Measurements from ENCODE around the gene ATXN1. TPM values are rescaled to one million over a fixed set of nuclear protein-coding genes. Genes with fewer than 3 reads are reported as not detected.

The ATXN1 gene
- total RNA-seq, 1 donor = 48.5 TPM

DNA sequence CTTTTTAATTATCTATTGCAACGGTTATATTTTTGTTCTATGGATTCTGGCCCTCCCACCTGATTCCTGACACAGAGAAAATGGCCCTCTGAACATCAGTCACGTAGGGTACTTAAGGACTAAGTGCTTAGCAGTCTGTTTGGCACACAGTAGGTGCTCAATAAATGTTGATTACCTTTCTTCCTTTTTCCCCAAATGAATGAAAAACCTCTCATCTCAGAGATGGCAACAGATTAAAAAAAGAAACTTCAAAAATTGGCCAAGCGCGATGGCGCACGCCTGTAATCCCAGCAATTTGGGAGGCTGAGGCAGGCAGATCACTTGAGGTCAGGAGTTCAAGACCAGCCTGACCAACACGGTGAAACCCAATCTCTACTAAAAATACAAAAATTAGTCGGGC, 31.5 kb downstream of the ATXN1 start:
- Histone ChIP-seq H3K79me2 (ENCODE audit: insufficient read depth, low read length) (peaks cover 42% of the 10 kb centered on the region), H3K4me2 (ENCODE audit: insufficient read depth, low read length) (peak overlapping the region; percentile 78), H3K4me1 (ENCODE audit: insufficient read depth, low read length) (peaks cover 43% of the 10 kb centered on the region)

DNA sequence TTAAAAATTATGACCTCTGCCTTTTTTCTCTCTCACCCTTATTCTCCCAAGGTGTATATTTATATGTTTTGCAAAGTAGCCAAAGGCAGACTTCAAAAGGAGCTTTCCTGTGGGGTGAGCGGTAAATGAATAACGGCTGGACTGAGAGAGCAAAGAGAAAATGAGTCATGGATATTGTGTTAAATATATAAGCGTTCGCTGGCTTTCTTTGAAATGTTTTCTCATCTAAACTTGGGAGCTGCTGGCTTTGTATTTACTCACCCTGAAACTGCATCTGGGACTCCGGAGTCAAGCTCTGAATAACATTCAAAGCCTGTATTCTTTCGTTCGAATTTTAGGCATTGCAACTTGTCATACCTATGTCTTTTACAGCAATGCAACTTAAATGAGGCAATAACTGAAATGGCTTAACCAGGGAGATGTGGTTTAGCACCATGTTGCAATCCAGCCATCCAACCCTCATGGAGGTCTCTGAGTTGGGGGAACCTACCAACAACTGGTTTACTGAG, 32.0 kb downstream of the ATXN1 start:
- peak overlapping the region; percentile 28 for H2AFZ ChIP-seq (ENCODE audit: low read length)
- peak overlapping the region; percentile 30 for H3K4me3 ChIP-seq (ENCODE audit: insufficient read depth, low read length)
- H3K27me3 ChIP-seq (ENCODE audit: insufficient read depth, low read length) = no peaks in the 10 kb centered on the region
- H4K20me1 ChIP-seq (ENCODE audit: insufficient read depth, low read length) = no peaks in the 10 kb centered on the region
- H3K27ac ChIP-seq (ENCODE audit: low read depth, low read length) = peak overlapping the region; percentile 78
- TF ChIP-seq, protein P1, sequence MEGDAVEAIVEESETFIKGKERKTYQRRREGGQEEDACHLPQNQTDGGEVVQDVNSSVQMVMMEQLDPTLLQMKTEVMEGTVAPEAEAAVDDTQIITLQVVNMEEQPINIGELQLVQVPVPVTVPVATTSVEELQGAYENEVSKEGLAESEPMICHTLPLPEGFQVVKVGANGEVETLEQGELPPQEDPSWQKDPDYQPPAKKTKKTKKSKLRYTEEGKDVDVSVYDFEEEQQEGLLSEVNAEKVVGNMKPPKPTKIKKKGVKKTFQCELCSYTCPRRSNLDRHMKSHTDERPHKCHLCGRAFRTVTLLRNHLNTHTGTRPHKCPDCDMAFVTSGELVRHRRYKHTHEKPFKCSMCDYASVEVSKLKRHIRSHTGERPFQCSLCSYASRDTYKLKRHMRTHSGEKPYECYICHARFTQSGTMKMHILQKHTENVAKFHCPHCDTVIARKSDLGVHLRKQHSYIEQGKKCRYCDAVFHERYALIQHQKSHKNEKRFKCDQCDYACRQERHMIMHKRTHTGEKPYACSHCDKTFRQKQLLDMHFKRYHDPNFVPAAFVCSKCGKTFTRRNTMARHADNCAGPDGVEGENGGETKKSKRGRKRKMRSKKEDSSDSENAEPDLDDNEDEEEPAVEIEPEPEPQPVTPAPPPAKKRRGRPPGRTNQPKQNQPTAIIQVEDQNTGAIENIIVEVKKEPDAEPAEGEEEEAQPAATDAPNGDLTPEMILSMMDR (IDR thresholded peaks at IDR 0.05; ENCODE audit: extremely low read depth, low read depth, low read length) = no peak
- peaks cover 49% of the 10 kb centered on the region for H3K4me1 ChIP-seq (ENCODE audit: insufficient read depth, low read length)
- peak overlapping the region; percentile 78 for H3K4me2 ChIP-seq (ENCODE audit: insufficient read depth, low read length)
- H3K79me2 ChIP-seq (ENCODE audit: insufficient read depth, low read length) = peaks cover 40% of the 10 kb centered on the region
- H3K36me3 ChIP-seq (ENCODE audit: insufficient read depth, low read length) = peaks cover 3% of the 10 kb centered on the region
- DNase-seq (ENCODE audit: insufficient read length, low spot score, missing footprints) = peak; percentile 43
- no peaks in the 10 kb centered on the region for H3K9me3 ChIP-seq (ENCODE audit: low read depth, low read length)

More for the DNA sequence above, 31.5 kb downstream of the ATXN1 start:
- H4K20me1 ChIP-seq (ENCODE audit: insufficient read depth, low read length) = no peaks in the 10 kb centered on the region
- no peak for DNase-seq (ENCODE audit: insufficient read length, low spot score, missing footprints)
- peak overlapping the region; percentile 78 for H3K27ac ChIP-seq (ENCODE audit: low read depth, low read length)
- no peaks in the 10 kb centered on the region for H3K27me3 ChIP-seq (ENCODE audit: insufficient read depth, low read length)
- peak overlapping the region; percentile 30 for H3K4me3 ChIP-seq (ENCODE audit: insufficient read depth, low read length)
- H2AFZ ChIP-seq (ENCODE audit: low read length) = peak overlapping the region; percentile 28
- H3K9me3 ChIP-seq (ENCODE audit: low read depth, low read length) = no peaks in the 10 kb centered on the region
- TF ChIP-seq, protein P1 (IDR thresholded peaks at IDR 0.05; ENCODE audit: extremely low read depth, low read depth, low read length) = no peak
- H3K36me3 ChIP-seq (ENCODE audit: insufficient read depth, low read length) = peaks cover 4% of the 10 kb centered on the region

DNA sequence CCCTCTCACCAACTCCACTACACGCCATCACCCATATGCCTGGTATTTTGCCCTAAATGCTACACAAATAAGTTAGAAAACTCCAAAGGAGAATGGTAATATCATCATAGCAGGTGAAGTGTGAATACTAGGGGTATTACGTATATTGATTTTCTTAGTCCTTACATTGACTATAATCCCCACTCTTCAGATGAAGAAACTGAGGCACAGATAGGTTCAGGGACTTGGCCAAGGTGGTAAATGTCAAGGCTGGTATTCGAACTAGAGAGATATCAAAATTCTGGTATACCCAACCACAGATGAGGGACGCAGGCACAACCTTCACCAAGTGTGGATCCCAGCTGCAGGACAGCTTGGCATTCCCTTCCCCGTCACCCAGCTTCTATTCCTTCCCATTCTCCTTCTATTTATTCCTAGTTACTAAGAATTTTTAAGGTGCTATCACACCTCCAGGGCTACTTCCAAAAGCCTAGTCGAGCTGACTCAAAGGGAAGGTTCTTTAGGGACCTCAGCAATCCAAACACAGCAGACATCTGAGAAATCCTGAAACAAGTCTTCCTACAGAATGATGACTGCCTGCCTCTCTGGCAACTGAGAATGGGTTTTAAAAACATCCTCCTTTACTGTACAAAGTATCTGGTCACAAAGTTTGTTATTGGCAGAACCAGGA, 32.6 kb downstream of the ATXN1 start:
- Histone ChIP-seq H3K4me1 (ENCODE audit: insufficient read depth, low read length) (peaks cover 53% of the 10 kb centered on the region), H3K79me2 (ENCODE audit: insufficient read depth, low read length) (peaks cover 34% of the 10 kb centered on the region), H3K4me2 (ENCODE audit: insufficient read depth, low read length) (peak overlapping the region; percentile 78), H2AFZ (ENCODE audit: low read length) (no peak overlapping the region), H3K36me3 (ENCODE audit: insufficient read depth, low read length) (no peaks in the 10 kb centered on the region), H4K20me1 (ENCODE audit: insufficient read depth, low read length) (no peaks in the 10 kb centered on the region), H3K9me3 (ENCODE audit: low read depth, low read length) (no peaks in the 10 kb centered on the region), H3K27me3 (ENCODE audit: insufficient read depth, low read length) (no peaks in the 10 kb centered on the region), H3K27ac (ENCODE audit: low read depth, low read length) (peak overlapping the region; percentile 78), H3K4me3 (ENCODE audit: insufficient read depth, low read length) (peak overlapping the region; percentile 30)
- TF ChIP-seq, protein P1 (IDR thresholded peaks at IDR 0.05; ENCODE audit: extremely low read depth, low read depth, low read length) = no peak
- no peak for DNase-seq (ENCODE audit: insufficient read length, low spot score, missing footprints)

DNA sequence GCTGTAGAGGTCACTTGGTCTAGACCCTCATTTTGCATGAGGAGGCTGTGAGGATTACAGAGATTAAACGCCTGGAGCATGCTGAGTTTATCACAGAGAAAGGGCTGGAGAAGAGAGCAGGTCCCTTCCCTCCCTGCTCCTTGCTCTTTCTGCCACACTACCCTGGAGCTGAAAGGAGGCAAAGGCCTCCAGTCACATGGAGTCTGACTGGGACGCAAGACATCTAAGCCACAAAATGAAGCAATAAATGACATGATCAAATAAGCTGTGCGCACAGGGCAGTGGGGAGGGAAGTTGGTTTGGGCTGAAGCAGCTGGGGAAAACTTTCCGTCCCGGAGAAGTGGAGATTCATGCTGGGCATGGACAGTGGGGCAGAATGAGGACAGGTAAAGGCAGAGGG, 33.3 kb downstream of the ATXN1 start:
- Histone ChIP-seq H3K27me3 (ENCODE audit: insufficient read depth, low read length) (no peaks in the 10 kb centered on the region), H4K20me1 (ENCODE audit: insufficient read depth, low read length) (no peaks in the 10 kb centered on the region), H3K4me1 (ENCODE audit: insufficient read depth, low read length) (peaks cover 57% of the 10 kb centered on the region), H3K36me3 (ENCODE audit: insufficient read depth, low read length) (no peaks in the 10 kb centered on the region), H3K9me3 (ENCODE audit: low read depth, low read length) (no peaks in the 10 kb centered on the region), H3K4me2 (ENCODE audit: insufficient read depth, low read length) (peak overlapping the region; percentile 14), H3K79me2 (ENCODE audit: insufficient read depth, low read length) (peaks cover 30% of the 10 kb centered on the region), H3K27ac (ENCODE audit: low read depth, low read length) (peak overlapping the region; percentile 78), H2AFZ (ENCODE audit: low read length) (no peak overlapping the region), H3K4me3 (ENCODE audit: insufficient read depth, low read length) (no peak overlapping the region)
- TF ChIP-seq, protein P1 (IDR thresholded peaks at IDR 0.05; ENCODE audit: extremely low read depth, low read depth, low read length) = no peak
- DNase-seq (ENCODE audit: insufficient read length, low spot score, missing footprints) = no peak
